HG03175 (cell line): ENCODE data around the gene OTC.

Experiments
- ATAC-seq: cut with Tn5 transposase; IDR thresholded peaks from one replicate; pipeline ENCODE4 v1.9.1; 2021; ENCODE audit warnings: mild to moderate bottlenecking, moderate library complexity; ENCODE audit not compliant: unreplicated experiment

Gene OTC

GRCh38 chrX:38357747-38358673 is 5.6 kb downstream of the OTC start:
- ATAC-seq = no peak

DNA sequence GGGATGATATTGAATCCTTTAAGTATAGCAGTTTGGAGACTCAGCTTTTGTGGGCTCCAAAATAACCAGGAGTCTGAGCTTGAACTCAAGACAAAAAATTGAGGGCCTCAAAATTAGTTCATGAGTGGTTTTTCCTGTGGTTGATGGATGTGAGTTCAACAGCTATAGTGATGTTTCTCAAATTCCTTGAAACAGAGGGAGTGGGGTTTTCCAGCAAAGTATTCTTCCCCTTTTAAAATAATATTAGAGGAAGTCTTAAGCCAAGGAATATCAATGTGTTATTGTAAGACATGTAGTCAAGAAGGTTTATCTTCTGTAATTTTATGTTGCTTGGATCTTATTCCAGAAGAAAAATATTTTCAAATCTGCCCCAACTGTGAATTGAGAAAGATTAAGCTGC is 10.6 kb downstream of the OTC start:
- ATAC-seq = no peak

- ATAC-seq = no peak
Observed at GRCh38 chrX:38365954-38366353, 13.6 kb downstream of the OTC start.

- ATAC-seq = no peak
Observed at GRCh38 chrX:38368774-38369173, 16.4 kb downstream of the OTC start.

GRCh38 chrX:38371641-38372040 is 19.2 kb downstream of the OTC start:
- no peak for ATAC-seq

- ATAC-seq = no peak
Observed at GRCh38 chrX:38374431-38374830, 22.0 kb downstream of the OTC start.

- ATAC-seq = no peak
Observed at GRCh38 chrX:38375891-38376290, 23.5 kb downstream of the OTC start.

DNA sequence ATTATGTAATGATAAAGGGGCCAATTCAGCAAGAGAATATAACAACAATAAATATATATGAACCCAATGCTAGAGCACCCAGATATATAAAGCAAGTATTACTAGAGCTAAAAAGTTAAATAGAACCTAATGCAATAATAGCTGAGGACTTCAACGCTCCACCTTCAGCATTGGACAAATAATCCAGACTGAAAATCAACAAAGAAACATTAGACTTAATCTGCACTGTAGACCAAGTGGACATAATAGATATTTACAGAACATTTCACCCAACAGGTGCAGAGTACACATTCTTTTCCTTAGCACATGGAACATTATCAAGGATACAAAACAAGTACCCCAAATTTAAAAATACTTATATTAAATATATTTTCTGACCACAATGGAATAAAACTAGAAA is 24.3 kb downstream of the OTC start:
- ATAC-seq = no peak

DNA sequence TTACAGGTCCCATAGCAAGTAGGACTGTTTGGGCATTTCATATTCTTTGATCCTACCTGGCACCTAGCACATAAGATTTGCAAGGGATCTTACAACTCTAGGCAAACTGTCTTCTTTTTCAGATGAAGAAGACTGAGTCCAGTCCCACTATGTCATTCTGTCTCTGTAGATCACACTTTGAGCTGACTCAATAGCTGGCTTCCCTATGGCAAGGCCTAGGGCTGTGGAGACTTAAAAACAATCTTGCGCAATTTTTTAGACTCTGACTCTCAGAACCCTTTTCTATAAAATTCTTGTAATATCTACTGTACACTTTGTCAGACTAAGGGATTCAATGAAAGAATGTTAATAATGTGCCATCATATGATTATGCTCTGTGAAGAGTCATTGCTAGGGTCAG is 26.7 kb downstream of the OTC start:
- no peak for ATAC-seq

DNA sequence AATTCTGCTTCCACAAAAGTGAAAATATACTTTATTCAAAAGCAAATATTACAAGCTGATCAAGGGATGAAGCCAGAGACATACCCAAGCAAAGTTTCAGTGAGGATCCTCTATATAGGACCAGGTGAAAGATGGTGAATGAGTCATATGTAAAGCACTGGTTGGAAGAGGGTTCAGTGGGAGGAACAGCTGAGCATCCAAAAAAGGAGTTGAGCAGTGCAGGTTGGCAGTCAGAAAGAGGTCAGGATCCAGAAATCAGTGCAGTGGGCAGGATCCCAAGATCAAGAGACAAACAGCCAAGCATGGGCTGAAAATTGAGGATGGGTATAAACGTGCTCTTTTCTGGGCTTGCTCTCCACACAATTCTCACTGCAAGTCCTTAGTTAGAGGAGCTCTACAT is 30.3 kb downstream of the OTC start:
- no peak for ATAC-seq

DNA sequence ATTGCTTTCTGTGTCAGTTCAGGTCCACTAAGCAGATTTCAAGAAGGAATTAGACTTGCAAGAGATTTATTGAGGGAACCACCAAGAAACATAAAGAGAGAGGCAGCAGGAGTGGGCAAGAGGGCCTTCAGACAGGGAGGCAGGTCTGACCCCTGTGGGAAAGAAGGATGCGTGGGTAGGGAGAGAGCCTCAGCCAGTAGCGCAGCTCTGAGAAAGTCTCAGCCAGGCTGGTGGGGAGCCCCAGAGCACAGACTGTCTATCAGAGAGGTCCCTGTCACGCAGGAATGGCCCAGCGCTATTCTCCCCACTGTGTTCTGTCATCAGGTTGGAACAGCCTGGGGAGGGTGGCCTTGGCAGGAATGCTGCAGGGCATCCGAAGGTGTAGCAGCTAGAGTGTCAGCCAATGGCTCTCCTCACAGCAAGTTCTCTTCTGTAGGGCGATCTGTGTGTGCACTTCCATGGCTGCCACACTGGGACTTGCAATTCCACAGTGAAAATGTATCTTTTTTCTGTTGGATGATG is 48.0 kb downstream of the OTC start:
- ATAC-seq = no peak

GRCh38 chrX:38402118-38402517 is 49.7 kb downstream of the OTC start:
- ATAC-seq = no peak

- ATAC-seq = no peak
Observed at GRCh38 chrX:38403834-38404233, 51.4 kb downstream of the OTC start.

DNA sequence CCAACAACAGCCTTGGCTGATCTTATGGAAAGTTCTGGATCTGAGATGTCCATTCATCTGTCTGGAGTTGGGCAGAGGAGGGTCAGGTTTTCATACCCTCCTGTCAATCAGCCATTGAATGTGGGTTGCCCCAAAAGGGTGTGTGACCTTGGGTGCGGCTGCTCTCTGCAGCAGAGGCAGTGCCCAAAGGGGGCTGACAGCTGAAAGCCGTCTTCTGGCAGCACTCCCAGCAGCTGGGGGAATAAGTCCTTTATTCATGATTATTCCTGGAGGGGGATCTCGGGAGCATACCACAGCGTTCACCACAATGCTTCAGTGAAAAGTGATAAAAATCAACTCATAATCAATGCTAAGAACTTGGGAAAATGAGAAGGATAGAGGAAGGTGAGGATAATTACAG is 54.7 kb downstream of the OTC start:
- ATAC-seq = no peak

DNA sequence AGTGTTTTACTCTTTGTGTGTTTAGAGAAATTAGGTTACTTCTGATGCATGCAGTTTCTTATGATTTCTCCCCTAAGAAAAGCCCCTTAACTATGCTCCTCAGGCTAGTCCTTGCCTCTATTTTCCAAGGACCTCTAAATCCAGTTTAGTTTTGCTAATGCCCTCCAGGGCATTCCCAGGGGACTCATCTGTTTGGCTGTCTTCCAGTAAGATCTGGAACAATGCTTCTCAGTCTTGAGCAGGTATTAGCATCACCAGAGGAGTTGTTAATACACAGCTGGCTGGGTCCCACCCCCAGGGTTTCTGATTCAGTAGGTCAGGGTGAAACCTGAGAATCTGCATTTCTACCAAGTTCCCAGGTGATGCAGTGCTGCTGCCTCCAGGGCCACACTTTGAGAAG is 56.9 kb downstream of the OTC start:
- no peak for ATAC-seq

GRCh38 chrX:38426785-38427184 is 74.4 kb downstream of the OTC start:
- ATAC-seq = no peak

DNA sequence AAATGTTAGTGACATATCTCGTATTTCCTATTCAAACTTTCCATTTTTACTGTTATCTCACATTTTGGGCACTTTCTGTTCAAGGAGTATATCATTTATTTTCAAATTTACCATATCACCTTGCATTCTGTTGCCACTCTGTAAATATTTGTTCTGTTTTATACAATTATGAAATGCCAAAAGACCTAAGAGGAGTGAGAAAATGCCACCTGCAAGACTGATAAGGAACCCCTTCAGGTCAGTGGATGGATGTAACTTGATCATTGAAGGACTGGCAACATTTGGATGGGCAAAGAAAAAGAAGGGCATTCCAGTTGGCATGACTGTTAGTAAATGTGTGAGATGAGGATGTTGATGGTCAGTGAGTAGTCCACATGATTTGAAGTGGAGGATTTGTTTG is 79.1 kb downstream of the OTC start:
- no peak for ATAC-seq

GRCh38 chrX:38435130-38435529 is 82.7 kb downstream of the OTC start:
- ATAC-seq = no peak

- ATAC-seq = no peak
Observed at GRCh38 chrX:38437093-38437492, 84.7 kb downstream of the OTC start.

DNA sequence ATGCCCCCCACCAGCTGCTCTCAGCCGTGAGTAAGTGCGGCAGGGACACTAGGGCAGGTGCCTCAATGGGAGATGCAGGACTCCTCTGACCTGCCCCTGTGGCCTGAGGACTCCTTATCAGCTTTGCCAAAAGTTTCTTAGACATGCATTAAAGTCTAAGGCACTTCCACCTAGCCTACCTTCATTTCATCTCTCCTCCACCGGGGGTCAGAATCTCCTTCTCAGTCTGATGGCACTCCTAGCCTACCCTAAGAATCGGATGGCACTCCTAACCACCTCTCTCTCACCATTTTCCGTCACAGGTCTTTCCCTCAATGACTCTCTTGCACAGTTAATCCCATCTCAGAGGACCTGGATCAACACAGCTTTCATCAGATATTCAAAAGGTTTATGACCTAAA is 85.9 kb downstream of the OTC start:
- no peak for ATAC-seq

DNA sequence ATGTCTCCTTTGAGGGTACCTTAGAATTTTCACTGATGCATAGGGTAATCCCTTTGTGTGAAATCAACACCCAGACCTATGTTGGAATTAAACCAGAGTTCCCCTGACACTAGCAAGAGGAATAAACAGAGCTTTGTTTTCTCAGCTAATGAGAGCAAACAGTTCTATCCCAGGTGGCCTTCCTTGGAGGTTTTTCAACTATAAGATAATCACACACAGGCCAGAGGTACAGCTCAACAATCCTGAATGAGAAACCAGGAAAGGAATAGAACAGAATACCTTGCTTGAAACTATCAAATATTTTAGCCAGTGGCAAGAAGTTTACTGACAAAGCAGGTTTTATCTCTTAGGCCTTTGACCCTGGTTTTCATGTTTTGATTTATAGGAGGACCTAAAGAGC is 100.2 kb downstream of the OTC start:
- ATAC-seq = no peak

- ATAC-seq = no peak
Observed at GRCh38 chrX:38458071-38458470, 105.7 kb downstream of the OTC start.

DNA sequence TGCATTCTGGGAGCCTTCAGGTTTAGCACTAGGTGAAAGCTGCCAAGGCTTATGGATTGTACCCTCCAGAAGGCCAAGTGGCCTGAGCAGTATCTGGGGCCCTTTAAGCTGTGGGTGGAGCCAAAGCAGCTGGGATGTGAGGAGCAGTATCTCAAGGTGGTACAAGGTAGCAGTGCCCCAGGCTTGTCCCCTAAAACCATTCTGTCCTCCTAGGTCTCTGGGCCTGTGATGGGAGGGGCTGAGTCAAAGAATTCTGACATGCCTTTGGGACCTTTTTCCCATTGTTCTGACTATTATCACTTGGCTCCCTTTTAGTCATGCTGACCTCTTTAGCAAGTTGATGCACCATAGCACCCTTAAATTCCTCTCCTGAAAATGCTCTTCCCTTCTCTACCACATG is 109.9 kb downstream of the OTC start:
- ATAC-seq = no peak
